ENCODE data around the gene PITPNC1.
"Not testable (repeated sequence)": the region's sequence is repeated elsewhere in the genome, so short reads cannot be mapped to it uniquely, and the experiment has no call there.

Gene PITPNC1

DNA sequence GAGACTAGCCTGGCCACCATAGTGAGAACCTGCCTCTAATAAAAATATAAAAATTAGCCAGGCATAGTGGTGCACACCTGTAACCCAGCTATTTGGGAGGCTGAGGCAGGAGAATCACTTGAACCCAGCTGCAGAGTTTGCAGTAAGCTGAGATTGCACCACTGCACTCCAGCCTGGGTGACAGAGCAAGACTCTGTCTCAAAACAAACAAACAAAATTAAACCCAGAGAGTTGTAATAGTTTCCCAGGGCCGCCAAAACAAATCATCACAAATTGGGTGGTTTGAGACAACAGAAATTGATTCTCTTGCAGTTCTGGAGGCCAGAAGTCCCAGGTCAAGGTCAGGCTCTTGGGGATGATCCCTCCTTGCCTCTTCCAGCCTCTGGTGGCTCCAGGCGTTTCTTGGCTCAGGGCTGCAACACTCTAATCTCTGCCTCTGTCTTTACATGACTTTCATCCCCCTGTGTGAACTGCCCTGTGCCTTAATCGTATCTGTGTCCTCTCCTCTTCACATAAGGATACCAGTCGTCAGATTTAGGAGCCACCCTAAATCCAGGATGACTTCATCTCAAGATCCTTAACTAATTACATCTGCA lies 240.3 kb downstream of the PITPNC1 start:
- ATAC-seq (no peak), DNase-seq (no peak)
- Mint-ChIP-seq H3K4me3 (no peak overlapping the region), H3K27me3 (no peaks in the 10 kb centered on the region), H3K9me3 (no peaks in the 10 kb centered on the region), H3K4me1 (peaks cover 7% of the 10 kb centered on the region), H3K27ac (peak overlapping the region; percentile 6), H3K36me3 (ENCODE audit: low read depth) (no peaks in the 10 kb centered on the region)

DNA sequence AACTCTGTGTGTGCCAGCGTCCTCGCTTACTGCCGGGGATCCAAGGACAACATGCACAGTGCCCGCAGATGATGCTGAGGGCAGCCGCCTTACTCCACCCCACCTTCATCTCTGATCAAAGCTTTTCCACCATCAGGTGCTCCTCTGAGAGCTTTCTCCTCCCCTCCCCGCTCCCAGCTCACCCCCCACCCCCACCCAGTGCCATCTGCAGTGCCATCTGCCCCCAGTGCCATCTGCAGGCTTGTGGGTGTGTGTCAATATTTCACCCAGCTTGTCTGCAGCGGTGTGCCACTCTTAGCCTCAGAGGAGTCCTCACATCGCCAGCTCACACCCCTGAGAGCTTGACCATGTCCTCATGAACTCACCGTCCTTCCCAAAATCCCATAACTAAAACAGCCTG lies 242.5 kb downstream of the PITPNC1 start:
- DNase-seq = no peak
- H3K27ac Mint-ChIP-seq = no peak overlapping the region
- H3K4me3 Mint-ChIP-seq = no peak overlapping the region
- H3K36me3 Mint-ChIP-seq (ENCODE audit: low read depth) = no peaks in the 10 kb centered on the region
- H3K9me3 Mint-ChIP-seq = no peaks in the 10 kb centered on the region
- no peaks in the 10 kb centered on the region for H3K27me3 Mint-ChIP-seq
- no peaks in the 10 kb centered on the region for H3K4me1 Mint-ChIP-seq
- no peak for ATAC-seq

DNA sequence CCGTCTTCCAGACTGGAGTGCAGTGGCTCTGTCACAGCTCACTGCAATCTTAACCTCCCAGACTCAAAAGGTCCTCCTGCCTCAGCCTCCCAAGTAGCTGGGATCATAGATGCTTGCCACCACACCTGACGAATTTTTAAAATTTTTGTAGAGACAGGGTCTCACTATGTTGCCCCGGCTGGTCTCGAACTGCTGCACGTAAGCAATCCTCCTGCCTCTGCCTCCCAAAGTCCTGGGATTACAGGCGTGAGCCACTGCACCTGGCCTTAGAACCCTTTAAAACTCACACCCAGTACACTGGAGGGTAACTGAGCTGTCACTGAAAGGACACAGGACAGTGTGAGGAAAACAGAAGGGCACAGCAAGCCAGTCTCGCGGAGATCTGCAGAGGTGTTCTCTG lies 243.0 kb downstream of the PITPNC1 start:
- DNase-seq (no peak), ATAC-seq (no peak)
- H3K4me1 Mint-ChIP-seq = no peaks in the 10 kb centered on the region
- H3K9me3 Mint-ChIP-seq = no peaks in the 10 kb centered on the region
- H3K36me3 Mint-ChIP-seq (ENCODE audit: low read depth) = no peaks in the 10 kb centered on the region
- no peaks in the 10 kb centered on the region for H3K27me3 Mint-ChIP-seq
- H3K4me3 Mint-ChIP-seq = no peak overlapping the region
- H3K27ac Mint-ChIP-seq = no peak overlapping the region

DNA sequence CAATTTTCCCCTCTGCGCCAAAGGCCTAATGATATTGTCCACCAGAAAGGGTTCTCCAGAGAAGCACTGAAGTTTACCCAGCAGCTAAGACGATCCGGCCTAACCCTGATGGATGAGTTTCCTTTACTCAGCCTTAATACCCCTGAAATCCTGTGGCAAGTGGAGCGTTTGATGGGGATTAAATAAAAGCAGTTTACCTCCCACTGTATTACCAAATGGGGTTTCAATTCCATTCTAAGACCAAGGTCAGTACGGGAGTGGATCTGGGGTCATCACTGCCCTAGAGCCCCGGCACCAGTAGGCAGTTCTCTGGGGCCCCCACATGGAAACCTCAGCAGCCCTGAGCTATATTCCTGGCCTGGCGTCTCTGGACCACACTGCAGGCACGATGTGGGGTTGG lies 243.6 kb downstream of the PITPNC1 start:
- Mint-ChIP-seq H3K4me1 (peaks cover 1% of the 10 kb centered on the region), H3K9me3 (no peaks in the 10 kb centered on the region), H3K27ac (no peak overlapping the region), H3K4me3 (no peak overlapping the region), H3K36me3 (ENCODE audit: low read depth) (no peaks in the 10 kb centered on the region), H3K27me3 (no peaks in the 10 kb centered on the region)
- no peak for ATAC-seq
- no peak for DNase-seq

DNA sequence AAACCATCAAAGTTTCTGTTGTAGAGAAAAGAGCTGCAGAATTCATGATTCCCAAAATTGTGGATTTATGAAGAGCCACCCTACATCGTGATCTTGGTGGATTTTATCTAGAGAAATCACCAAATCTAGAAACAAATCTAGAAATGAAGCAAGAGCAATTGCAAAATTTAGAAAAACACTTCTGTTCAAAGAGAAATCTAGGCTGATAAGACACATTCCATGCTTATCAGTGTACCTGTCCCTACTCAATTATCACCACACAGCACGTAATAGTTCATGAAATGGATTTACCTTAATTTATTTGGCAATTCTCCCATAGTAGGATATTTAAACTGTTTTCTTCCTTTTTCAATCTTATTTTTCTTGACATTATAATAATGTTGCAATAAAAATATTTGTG lies 246.7 kb downstream of the PITPNC1 start:
- Mint-ChIP-seq H3K27ac (no peak overlapping the region), H3K27me3 (no peaks in the 10 kb centered on the region), H3K36me3 (ENCODE audit: low read depth) (no peaks in the 10 kb centered on the region), H3K4me1 (peaks cover 1% of the 10 kb centered on the region), H3K4me3 (no peak overlapping the region), H3K9me3 (no peaks in the 10 kb centered on the region)
- no peak for ATAC-seq
- no peak for DNase-seq

DNA sequence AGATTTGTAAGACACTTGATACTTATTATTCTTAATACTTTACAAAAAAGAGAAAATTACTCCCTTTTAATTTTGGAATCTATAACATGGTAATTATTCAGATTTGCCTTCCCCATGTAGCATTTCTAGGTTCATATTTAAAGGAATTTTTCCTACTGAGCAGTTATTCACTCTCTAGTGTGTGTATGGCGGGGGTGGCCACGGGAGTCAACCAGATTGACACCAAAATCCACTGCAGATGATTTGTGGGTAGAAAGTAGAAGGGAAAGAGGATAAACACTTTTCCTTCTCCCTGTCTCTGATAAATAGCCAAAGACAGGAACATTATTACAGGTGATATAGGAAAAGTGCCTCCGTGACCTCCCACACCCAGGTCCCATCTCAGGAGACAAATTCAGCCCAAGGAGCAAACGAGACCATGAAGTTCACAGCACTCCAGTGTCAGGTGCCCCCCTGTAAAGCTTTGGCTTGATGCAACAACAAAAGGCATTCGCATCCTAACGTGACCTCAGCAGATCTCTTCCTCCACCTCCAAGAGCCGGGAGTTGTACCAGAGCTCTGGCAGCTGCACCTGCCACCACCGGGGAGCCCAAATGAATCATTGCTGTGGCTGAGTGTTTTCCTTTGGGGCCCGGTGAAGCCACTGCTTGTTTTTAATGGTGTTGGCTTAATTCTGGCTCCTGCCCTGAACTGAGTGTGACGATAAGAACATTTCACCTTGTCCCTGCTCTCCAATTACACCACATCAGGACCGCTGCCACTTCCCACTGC lies 248.0 kb downstream of the PITPNC1 start:
- no peaks in the 10 kb centered on the region for H3K36me3 Mint-ChIP-seq (ENCODE audit: low read depth)
- no peaks in the 10 kb centered on the region for H3K27me3 Mint-ChIP-seq
- no peak overlapping the region for H3K27ac Mint-ChIP-seq
- peaks cover 1% of the 10 kb centered on the region for H3K4me1 Mint-ChIP-seq
- H3K9me3 Mint-ChIP-seq = no peaks in the 10 kb centered on the region
- ATAC-seq = no peak
- no peak for DNase-seq
- no peak overlapping the region for H3K4me3 Mint-ChIP-seq

DNA sequence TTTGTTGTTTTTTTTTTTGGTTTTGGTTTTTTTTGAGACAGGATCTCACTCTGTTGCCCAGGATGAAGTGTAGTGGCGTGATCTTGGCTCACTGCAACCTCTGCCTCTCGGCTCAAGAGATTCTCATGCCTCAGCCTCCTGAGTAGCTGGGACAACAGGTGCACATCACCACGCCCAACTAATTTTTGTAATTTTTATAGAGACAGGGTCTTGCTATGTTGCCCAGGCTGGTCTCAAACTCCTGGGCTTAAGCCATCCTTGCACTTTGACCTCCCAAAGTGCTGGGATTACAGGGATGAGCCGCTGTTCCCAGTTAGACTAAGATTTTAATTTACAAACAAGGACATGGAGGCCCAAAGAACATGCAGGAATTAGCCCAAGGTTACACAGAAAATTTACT lies 248.9 kb downstream of the PITPNC1 start:
- H3K4me1 Mint-ChIP-seq = peaks cover 1% of the 10 kb centered on the region
- DNase-seq (no peak), ATAC-seq (no peak)
- H3K27me3 Mint-ChIP-seq = no peaks in the 10 kb centered on the region
- H3K27ac Mint-ChIP-seq = no peak overlapping the region
- no peak overlapping the region for H3K4me3 Mint-ChIP-seq
- H3K36me3 Mint-ChIP-seq (ENCODE audit: low read depth) = no peaks in the 10 kb centered on the region
- H3K9me3 Mint-ChIP-seq = no peaks in the 10 kb centered on the region

DNA sequence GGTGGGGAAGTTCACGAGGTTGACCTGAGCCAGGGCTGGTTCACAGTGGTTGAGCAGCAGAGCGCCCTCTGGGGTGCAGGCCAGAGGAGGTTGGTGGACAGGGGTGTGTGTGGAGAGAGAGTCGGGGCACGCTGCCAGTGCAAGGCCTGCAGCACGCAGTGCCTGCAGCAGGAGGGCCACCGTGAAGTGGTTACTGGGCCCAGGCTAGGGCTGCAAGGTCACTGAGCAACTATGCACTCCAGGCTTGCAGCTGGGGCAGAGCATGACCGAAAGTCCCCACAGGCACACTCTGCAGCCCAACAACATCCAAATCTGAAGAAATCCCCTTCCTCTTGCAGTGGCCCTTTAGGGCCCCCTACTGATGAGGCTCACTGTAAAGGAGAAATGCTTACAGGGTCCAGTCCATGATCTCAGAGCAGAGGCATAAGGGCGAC lies 251.5 kb downstream of the PITPNC1 start:
- H3K27ac Mint-ChIP-seq = no peak overlapping the region
- peaks cover 7% of the 10 kb centered on the region for H3K36me3 Mint-ChIP-seq (ENCODE audit: low read depth)
- no peaks in the 10 kb centered on the region for H3K9me3 Mint-ChIP-seq
- H3K27me3 Mint-ChIP-seq = no peaks in the 10 kb centered on the region
- H3K4me3 Mint-ChIP-seq = no peak overlapping the region
- no peak for DNase-seq
- H3K4me1 Mint-ChIP-seq = peaks cover 4% of the 10 kb centered on the region
- ATAC-seq = peak; percentile 36

DNA sequence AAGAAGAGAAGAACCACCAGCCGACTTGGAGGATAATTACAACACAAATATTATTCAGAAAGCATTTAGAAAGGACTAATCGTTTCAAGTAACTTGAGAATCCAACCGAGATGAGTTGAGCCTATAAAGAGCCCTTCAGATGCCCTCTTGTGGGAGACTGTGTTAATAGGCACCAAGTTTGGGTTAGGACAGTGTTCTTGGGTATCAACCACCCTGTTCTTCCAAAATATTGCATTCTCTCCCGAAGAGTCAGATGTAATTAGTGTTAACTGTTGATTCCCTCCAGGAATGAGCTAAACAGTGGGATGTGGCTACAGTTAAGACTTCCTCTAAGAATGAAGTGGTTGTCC lies 252.9 kb downstream of the PITPNC1 start:
- Mint-ChIP-seq H3K36me3 (ENCODE audit: low read depth) (peaks cover 7% of the 10 kb centered on the region), H3K27ac (no peak overlapping the region), H3K27me3 (no peaks in the 10 kb centered on the region), H3K4me1 (peaks cover 4% of the 10 kb centered on the region), H3K9me3 (no peaks in the 10 kb centered on the region), H3K4me3 (no peak overlapping the region)
- ATAC-seq (no peak), DNase-seq (no peak)

DNA sequence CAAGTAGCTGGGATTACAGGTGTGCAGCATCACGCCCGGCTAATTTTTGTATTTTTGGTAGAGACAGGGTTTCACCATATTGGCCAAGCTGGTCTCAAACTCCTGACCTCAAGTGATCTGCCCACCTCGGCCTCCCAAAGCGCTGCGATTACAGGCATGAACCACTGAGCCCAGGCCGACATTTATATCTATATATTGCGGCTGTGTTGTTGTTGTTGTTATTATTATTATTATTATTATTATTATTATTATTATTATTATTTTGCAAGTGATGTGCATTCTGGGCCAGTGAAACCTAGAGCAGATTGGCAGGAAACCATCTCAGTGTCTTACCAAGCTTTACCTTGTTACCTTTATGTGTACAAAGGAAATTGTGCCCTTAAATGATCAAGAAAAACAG lies 253.8 kb downstream of the PITPNC1 start:
- not testable (repeated sequence) for ATAC-seq; H3K4me3 Mint-ChIP-seq; DNase-seq; H3K4me1 Mint-ChIP-seq; H3K27ac Mint-ChIP-seq; H3K27me3 Mint-ChIP-seq; H3K36me3 Mint-ChIP-seq (ENCODE audit: low read depth); H3K9me3 Mint-ChIP-seq

DNA sequence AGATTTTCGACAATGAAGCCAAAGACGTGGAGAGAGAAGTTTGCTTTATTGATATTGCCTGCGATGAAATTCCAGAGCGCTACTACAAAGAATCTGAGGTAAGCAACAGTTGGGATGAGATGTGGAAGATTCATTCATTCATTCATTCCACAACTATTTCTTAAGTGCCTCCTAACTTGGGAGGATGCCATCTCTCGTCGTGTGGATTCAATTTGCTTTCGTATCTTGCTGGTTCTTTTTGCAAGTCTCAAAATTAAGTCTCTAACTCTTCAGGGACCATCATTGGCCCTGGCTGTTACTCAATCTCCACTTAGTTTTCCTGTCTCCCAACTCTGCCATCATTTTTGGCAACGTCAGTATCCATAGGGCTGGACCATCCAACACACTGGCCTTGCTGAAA lies 255.1 kb downstream of the PITPNC1 start:
- ATAC-seq = no peak

DNA sequence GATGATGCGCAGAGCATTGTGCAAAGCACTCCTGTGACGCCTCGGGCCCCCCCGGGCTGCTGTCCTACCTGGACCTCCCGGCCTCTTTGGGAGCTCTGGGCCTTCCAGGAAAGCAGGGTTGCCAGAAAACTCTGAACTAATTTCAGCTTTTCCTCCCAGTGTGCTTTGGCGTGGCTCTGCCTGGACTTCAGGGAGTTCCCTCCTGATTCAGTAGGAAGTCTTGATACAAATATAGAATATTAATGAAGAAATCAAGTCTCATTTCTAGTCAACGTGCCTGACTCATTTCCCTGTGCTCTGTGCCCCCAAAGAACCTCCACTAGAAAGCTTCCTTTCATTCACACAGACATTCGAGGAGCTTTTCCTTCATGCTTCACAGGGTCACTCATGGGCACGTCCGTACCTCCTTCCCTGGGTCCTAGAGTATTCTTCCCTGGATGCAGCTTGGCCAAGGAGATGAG lies 256.7 kb downstream of the PITPNC1 start:
- Mint-ChIP-seq H3K36me3 (ENCODE audit: low read depth) (peaks cover 9% of the 10 kb centered on the region), H3K4me1 (peaks cover 3% of the 10 kb centered on the region), H3K27ac (no peak overlapping the region), H3K9me3 (no peaks in the 10 kb centered on the region), H3K4me3 (no peak overlapping the region), H3K27me3 (no peaks in the 10 kb centered on the region)
- DNase-seq (no peak), ATAC-seq (no peak)

More for the DNA sequence above, 255.1 kb downstream of the PITPNC1 start:
- H3K4me1 Mint-ChIP-seq = peaks cover 3% of the 10 kb centered on the region
- H3K27me3 Mint-ChIP-seq = no peaks in the 10 kb centered on the region
- H3K4me3 Mint-ChIP-seq = no peak overlapping the region
- H3K27ac Mint-ChIP-seq = no peak overlapping the region
- peaks cover 9% of the 10 kb centered on the region for H3K36me3 Mint-ChIP-seq (ENCODE audit: low read depth)
- no peak for DNase-seq
- H3K9me3 Mint-ChIP-seq = no peaks in the 10 kb centered on the region

DNA sequence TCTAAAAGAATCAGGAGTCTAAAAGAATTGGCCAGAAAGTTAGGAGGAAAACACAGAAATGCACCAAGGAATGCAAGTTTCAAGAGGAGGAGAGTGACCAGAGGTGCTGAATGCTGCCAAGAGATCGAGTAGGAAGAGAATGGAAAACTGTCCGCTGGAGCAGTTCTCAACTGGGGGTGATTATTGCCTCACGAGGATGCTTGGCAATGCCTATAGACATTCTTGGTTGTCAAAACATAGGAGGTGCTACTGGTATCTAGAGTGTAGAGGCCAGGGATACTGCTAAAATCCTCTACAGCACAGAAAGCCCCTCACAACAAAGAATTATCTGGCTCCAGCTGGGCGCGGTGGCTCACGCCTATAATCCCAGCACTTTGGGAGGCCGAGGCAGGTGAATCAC lies 258.6 kb downstream of the PITPNC1 start:
- Mint-ChIP-seq H3K4me3 (no peak overlapping the region), H3K27ac (no peak overlapping the region), H3K9me3 (no peaks in the 10 kb centered on the region), H3K27me3 (no peaks in the 10 kb centered on the region), H3K36me3 (ENCODE audit: low read depth) (peaks cover 9% of the 10 kb centered on the region), H3K4me1 (peaks cover 3% of the 10 kb centered on the region)
- ATAC-seq = no peak
- DNase-seq = no peak

DNA sequence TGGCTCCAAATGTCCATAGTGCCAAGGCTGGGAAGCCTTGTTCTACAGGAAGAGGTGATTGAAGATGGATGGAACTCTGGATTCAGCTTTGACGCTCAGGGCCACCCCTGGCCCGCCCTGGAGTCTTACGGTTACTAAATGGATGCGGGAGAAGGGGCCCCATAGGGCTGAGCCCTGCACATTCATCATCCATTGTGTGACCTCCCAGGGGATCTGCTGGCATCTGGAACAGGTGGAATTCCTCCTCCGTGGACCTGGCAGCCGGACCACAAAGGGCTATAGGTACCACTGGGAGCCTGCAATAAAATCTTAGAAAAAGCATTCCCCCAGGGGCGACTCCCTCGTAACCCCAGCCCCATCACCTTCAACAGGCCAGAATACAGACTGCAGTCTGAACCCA lies 259.2 kb downstream of the PITPNC1 start:
- H3K27ac Mint-ChIP-seq = no peak overlapping the region
- no peaks in the 10 kb centered on the region for H3K27me3 Mint-ChIP-seq
- no peak for DNase-seq
- H3K9me3 Mint-ChIP-seq = no peaks in the 10 kb centered on the region
- ATAC-seq = no peak
- H3K36me3 Mint-ChIP-seq (ENCODE audit: low read depth) = peaks cover 9% of the 10 kb centered on the region
- H3K4me1 Mint-ChIP-seq = peaks cover 3% of the 10 kb centered on the region
- no peak overlapping the region for H3K4me3 Mint-ChIP-seq

DNA sequence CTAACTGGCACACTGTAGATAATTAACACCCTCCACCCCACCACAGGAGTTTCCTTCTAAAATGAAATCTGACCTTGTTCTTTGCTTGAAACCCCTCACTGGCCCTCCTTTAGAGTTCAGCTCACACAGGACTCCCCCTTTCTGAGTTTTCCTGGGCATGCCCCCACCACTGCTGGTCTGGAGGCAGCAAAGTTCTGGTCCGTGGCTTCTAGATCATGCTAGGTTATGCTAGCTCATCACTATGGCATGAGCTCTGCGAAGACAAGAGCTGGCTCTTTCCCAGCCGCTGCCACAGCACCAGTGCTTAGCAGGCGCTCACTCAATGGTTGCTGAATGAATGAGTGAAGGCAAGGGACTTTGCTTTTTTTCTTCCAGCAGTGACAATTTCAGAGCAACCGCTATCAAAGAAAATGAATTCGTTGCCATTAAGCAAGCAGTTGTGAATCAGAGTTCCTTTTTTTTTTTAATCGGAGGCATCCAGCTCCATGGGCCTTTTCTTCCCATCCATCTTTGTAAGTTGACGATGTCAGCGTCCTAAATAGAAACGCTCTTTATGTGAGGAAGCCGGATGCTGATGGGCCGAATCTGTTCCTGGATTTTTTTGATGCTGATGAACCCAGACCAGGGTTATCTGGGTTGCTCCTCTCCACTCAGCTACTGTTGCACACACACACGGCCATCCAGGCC lies 259.9 kb downstream of the PITPNC1 start:
- Mint-ChIP-seq H3K27ac (no peak overlapping the region), H3K27me3 (no peaks in the 10 kb centered on the region)
- ATAC-seq = no peak

More for the DNA sequence above, 259.9 kb downstream of the PITPNC1 start:
- H3K4me3 Mint-ChIP-seq = no peak overlapping the region
- DNase-seq = no peak
- H3K36me3 Mint-ChIP-seq (ENCODE audit: low read depth) = peaks cover 6% of the 10 kb centered on the region
- H3K9me3 Mint-ChIP-seq = no peaks in the 10 kb centered on the region
- H3K4me1 Mint-ChIP-seq = no peaks in the 10 kb centered on the region

Data from activated naive CD8-positive, alpha-beta T cell treated with anti-CD3 and anti-CD28 coated beads, Interleukin-2, amount 50 U/mL, for 24 hours (primary cell).